Skin epidermis (tissue), 12 donors: ENCODE measurements around the gene VSX2.

ENCODE experiments used
- H3K27ac ChIP-seq, 21 experiments: fragments of 200-600 bp; sonication (generic) in 11 of 21; one replicate each; pipeline ENCODE4 v1.5.0; 2020; ENCODE audit warnings: mild to moderate bottlenecking in 3 of 21, inconsistent platforms in 2 of 21, moderate library complexity in 2 of 21
- H3K4me3 ChIP-seq, 7 experiments: fragments of 200-600 bp; sonication (generic) in 2 of 7; one replicate each; pipeline ENCODE4 v1.5.0; 2020; ENCODE audit warnings: inconsistent platforms in 2 of 7, mild to moderate bottlenecking in 2 of 7, moderate library complexity in 1 of 7

VSX2 gene

DNA sequence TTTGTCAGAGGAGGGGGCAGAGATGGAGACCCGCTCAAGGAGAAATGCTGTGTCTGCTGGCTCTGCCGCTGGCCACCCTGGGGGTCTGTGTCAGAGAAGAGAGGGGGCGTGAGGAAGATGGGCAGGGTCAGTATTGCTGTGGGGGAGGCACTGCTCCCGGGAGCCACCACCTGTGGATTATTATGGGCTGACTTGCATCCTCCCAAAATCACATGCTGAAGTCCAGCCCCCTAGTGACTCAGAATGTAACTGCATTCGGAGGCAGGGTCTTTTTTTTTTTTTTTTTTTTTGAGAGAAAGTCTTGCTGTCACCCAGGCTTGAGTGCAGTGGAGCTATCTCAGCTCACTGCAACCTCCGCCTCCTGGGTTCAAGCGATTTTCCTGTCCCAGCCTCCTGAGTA lies 51.2 kb downstream of the VSX2 start:
- no peak overlapping the region for H3K27ac ChIP-seq
- H3K4me3 ChIP-seq: no peak overlapping the region

DNA sequence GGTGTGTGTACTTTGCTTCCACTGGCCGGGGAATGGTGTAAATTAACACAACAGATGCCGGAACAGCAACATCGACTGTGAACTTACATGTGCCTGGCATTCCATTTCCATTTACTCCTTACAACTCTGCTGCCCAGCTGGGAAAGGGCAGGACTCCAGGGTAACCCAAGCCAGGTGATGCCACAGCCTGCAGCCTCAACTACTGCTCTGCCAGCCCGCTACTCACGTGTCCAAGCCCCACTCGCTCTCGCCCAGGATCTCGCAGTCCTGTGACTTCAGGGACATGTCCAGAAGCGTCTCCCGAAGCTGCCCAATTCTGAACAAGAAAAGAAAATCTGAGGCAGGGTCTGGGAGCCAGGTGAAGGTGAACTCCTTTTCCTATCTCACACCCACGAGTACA lies 52.8 kb downstream of the VSX2 start:
- Histone ChIP-seq H3K27ac (no peak overlapping the region), H3K4me3 (no peak overlapping the region)

DNA sequence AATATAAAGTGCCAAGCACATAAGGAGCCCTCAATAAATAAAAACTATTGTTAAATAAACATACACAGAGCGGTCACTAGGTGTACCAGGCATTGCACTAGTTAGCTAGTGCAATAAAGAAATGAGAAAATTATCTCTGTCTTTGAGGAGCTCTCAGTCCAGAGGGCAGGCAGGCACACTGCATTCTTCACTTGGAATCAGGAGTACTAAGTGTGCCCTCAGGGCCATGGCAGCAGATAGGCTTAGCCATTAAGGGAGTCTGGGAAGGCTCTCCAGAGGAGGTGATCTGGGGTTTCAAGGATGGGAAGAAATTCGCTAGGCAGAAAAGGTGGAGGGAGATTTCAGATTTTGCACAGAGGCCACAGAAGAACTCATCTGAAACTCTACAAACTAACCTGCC lies 54.4 kb downstream of the VSX2 start:
- Histone ChIP-seq H3K27ac (no peak overlapping the region), H3K4me3 (no peak overlapping the region)

DNA sequence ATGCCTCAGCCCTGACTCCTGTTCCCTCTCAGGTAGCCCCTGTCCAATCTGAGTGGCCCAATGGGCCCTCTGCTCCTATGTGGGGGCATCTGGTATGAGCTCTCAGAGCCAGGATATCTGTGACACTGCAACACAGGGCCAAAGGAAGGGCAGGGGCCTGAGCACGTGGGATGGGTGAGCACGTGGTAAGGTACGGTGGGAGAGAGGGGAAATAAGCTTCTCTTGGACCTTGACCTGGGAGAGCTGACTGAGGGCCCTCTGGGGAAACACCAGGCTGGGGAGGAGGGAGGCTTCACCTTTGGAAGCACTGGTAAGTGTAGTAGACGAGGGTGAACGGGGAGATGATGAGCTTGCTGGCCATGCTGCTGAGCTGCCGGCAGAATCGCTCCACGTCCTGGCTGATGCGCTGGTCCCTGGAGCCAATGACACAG lies 56.8 kb downstream of the VSX2 start:
- Histone ChIP-seq H3K27ac (no peak overlapping the region), H3K4me3 (no peak overlapping the region)

DNA sequence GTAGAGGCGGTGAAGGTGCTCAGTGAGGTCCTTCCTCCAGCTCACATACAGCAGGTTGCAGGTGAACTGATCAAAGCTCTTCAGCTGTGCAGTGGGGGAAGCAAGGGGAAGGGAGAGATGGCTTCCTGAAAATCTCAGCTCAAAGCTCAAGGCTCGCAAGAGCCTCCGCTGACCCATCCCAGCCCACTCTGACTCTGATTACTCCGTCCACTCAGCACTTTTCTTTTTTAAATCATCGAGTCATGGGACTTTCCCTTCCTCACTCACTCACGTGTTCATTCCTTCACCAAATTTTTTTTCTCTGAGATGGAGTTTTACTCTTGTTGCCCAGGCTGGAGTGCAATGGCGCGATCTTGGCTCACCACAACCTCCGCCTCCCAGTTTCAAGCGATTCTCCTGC lies 58.7 kb downstream of the VSX2 start:
- no peak overlapping the region for H3K27ac ChIP-seq
- no peak overlapping the region for H3K4me3 ChIP-seq

DNA sequence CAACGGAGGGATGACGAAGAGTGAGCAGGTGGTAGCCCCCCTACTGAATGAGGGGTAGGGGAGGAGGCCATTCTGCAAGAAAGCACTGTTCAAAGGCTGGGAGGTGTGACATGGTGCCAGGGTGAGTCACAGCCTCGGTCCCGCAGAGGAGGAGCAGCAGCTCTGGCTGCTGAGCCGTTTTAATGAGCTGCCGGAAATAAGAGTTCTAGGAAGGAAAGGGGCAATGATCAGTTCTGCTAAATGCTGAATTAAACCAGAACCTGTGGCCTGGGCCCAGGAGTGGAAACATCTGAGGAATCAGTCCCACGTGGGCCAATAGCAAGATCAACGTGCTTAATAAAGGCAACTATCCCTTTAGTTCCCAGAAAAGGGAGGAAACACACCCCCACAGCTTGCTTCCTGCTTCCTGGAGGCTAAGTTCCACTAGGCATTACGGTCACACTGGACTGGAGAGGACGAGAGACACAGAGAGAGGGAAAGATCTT lies 59.9 kb downstream of the VSX2 start:
- Histone ChIP-seq H3K27ac (peak overlapping the region in 10 of 21 experiments; percentile 2 to 70 (median 47)), H3K4me3 (no peak overlapping the region)

DNA sequence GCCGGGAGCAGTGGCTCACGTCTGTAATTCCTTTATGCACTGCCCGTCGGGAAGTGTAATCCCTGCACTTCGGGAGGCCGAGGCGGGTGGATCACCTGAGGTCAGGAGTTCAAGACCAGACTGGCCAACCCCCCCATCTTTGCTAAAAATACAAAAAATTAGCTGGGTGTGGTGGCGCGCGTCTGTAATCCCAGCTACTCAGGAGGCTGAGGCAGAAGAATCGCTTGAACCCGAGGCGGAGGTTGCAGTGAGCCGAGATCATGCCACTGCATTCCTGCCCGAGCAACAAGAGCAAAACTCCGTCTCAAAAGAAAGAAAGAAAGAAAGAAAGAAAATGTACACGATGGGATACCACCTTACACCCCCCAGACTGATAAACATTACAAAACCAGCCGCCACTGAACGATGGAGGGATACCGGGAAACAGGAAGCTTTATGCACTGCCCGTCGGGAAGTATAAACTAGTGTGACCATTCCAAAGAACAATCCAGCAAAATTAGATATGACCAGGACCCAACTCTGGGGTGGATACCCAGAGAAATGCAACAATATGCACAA lies 62.4 kb downstream of the VSX2 start:
- peak overlapping the region in 12 of 21 experiments; percentile 26 to 96 (median 92) for H3K27ac ChIP-seq

DNA sequence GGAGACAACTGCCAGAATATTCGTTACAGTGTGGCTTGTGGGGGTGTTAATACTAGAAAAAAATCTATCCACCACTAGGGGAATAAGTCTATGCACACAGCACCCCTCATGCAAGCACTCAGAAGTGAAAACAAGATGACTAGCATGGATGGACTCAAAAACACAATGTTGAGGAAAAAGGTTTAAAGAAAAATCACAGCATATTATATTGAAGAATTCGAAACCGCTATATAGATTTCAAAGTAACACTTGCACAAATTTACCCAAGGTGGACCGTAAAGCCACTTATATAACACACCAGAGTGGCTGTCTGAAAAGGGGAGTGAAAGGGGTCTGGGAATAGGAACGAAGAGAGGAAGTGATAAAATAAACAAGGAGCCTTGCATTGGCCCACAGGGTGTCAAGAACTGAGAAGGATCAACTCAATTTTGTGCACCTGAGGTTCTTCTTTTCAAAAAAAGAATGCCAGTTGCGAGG lies 62.9 kb downstream of the VSX2 start:
- Histone ChIP-seq H3K4me3 (peak overlapping the region; percentile 67 to 97 (median 88)), H3K27ac (peak overlapping the region; percentile 29 to 96 (median 90))

More for the DNA sequence above, 62.4 kb downstream of the VSX2 start:
- H3K4me3 ChIP-seq: peak overlapping the region; percentile 67 to 97 (median 88)

DNA sequence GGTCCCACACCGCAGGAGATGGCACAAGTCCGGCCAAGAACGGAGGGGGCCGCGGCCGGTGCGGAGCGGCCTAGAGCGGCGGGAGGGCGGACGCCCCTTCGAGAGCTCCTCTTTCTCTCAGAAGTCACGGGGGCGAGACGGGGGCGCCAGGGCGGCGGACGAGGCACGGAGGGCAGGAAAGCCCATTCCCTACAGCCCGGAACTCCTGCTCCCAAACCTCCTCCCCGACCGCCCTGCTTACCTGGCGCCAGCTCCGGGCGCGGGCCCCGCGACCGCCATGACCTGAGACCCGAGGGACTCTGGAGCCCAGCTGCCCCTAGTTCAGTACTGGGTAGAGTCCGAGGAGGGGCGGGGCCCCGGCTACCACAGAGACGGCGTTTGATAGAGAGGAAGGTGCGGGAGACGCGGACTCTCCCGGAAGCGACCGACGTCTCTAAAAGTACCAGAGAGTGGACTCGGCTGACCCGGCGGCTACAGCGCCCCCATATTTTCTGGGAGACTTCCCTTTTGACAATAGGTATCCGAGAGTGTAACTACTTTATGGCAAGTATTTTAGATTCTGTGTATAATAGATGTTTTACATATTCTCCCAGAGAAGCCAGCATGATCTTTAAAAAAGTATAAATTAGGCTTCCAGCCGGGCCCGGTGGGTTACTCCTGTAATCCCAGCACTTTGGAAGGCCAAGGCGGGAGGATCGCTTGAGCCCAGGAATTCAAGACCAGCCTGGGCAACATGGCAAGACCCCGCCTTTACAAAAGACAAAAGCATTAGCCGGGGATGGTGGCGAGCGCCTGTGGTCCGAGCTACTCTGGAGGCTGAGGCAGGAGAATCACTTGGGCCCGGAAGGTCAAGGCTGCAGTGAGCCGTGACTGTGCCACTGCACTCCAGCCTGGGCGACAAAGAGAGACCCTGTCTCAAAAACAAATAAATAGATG lies 63.7 kb downstream of the VSX2 start, which contains the start of gene ABCD4:
Gene ABCD4, minus strand, starts transcription at position 301 of the 936 bp plus-strand sequence. Its CDS starts 22 bp downstream, at position 279.
- Histone ChIP-seq H3K4me3 (peak within 1 kb of the TSS; percentile 67 to 97 (median 88)), H3K27ac (peak within 1 kb of the TSS; percentile 29 to 96 (median 90))

DNA sequence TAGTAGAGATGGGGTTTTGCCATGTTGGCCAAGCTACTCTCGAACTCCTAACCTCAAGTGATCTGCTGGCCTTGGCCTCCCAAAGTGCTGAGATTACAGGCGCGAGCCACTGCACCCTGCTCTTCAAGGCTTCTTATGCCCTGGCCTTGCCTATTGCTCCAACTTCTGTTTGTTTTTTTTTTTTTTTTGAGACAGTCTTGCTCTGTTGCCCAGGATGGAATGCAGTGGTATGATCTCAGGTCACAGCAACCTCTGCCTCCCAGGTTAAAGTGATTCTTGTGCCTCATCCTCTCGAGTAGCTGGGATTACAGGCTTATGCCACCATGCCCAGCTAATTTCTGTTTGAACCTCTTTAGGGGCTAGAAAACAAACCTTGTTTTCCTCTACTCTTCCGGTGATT lies 69.4 kb downstream of the VSX2 start:
- Histone ChIP-seq H3K27ac (no peak overlapping the region), H3K4me3 (no peak overlapping the region)

DNA sequence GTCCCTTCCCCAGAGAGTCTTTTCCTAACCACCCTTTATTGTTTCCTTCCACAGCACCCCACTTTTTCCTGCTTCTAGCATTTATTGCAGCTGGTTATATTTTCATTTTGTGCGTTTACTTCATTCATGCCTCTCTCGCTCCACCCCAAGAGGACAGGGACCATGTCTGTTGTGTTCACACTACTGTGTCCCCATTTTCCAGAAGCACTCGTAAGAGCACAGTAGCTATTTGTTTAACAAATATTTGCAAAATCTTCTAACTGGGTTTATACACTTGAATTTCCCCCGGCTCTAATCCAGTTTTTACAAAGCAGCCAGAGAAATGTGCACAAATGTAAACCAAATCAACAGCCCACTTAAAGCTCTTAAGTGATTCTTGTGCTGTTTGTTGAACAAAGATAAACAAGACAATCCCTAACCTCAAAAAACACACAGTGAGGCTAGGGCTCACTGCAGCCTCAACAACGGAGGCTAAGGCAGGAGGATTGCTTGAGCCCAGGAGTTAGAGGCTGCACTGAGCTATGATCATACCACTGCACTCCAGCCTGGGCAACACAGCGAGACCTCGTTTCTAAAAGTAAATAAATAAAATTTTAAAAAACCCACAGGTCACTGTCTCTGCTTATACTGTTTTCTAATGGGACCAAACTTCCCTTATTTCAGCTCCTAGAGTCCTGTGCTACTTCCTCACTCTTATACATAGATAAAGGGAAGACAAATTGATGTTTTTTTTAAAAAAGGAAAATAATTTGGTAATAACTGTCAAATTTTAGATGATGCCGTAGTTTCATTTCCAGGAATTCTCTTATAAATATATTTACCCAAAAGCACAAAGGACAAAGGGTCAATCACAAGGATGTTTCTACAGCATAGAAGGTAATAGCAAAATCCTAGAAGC lies 70.1 kb downstream of the VSX2 start:
- Histone ChIP-seq H3K27ac (no peak overlapping the region), H3K4me3 (no peak overlapping the region)

DNA sequence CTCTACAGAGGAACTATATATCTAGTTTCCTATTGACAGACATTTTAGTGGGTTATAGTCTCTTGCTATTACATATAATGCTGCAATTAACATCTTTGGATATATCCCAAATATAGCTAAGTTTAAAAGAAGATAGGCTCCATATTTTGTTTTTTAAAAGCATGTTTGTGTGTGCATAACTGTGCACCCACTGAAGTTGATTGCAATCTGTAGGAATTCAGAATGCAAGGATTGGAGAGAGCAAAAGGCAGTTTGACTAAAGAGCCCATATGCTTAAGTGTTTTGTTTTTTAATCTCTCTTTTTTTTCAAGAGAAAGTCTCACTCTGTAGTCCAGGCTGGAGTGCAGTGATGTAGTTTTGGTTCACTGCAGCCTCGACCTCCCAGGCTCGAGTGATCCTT lies 72.9 kb downstream of the VSX2 start:
- H3K4me3 ChIP-seq: no peak overlapping the region

More for the DNA sequence above, 72.9 kb downstream of the VSX2 start:
- H3K27ac ChIP-seq: no peak overlapping the region
